GM23338 (cell line): Measurements from ENCODE around the gene OTP.
"Not testable (repeated sequence)": the region's sequence is repeated elsewhere in the genome, so short reads cannot be mapped to it uniquely, and the experiment has no call there.

Experiments
- CREB1 ChIP-seq: fragments of 250-450 bp; sonication (Bioruptor Pico); IDR thresholded peaks from 2 replicates; pipeline ENCODE4 v1.5.0; 2020; ENCODE audit warnings: low read depth, mild to moderate bottlenecking, moderate library complexity
- CTCF ChIP-seq, 2 experiments: fragments of 200-600 bp in 1 of 2; sonication (generic) in 1 of 2; conservative IDR thresholded peaks; 2 replicates each; pipeline versions ENCODE4 v1.5.1 to v1.6.1; 2016 to 2017; ENCODE audit warnings: antibody characterized with exemption in 2 of 2, low read depth in 2 of 2, mild to moderate bottlenecking in 2 of 2, moderate library complexity in 1 of 2
- EZH2 ChIP-seq: fragments of 200-600 bp; sonication (generic); IDR thresholded peaks from one replicate; pipeline ENCODE4 v1.8.0; 2017; ENCODE audit warnings: antibody characterized with exemption, mild to moderate bottlenecking, low read depth; ENCODE audit not compliant: unreplicated experiment
- EZH2phosphoT487 ChIP-seq: fragments of 200-600 bp; sonication (generic); IDR thresholded peaks from one replicate; pipeline ENCODE4 v1.8.1; 2018; ENCODE audit warnings: antibody characterized with exemption; ENCODE audit not compliant: unreplicated experiment
- JUNB ChIP-seq: IDR thresholded peaks from one replicate; pipeline ENCODE4 v1.6.1; 2016; ENCODE audit warnings: antibody characterized with exemption; ENCODE audit not compliant: unreplicated experiment
- NANOG ChIP-seq: IDR thresholded peaks from 2 replicates; pipeline ENCODE4 v1.6.1; 2016; ENCODE audit warnings: antibody characterized with exemption, borderline replicate concordance
- POLR2AphosphoS5 ChIP-seq: IDR thresholded peaks from 2 replicates; pipeline ENCODE4 v1.6.1; 2016; ENCODE audit warnings: antibody characterized with exemption, low read depth
- ZNF114 ChIP-seq: fragments of 250-450 bp; sonication (Bioruptor Pico); IDR thresholded peaks from 2 replicates; pipeline ENCODE4 v1.5.0; 2020; ENCODE audit warnings: mild to moderate bottlenecking, moderate library complexity
- TF ChIP-seq, protein P1 (sequence below): IDR thresholded peaks from one replicate; pipeline ENCODE4 v1.6.1; 2018; ENCODE audit warnings: antibody characterized with exemption; ENCODE audit not compliant: unreplicated experiment
- TF ChIP-seq, protein P2 (sequence below): IDR thresholded peaks from 2 replicates; pipeline ENCODE4 v1.6.1; 2016; ENCODE audit warnings: antibody characterized with exemption

DNA sequence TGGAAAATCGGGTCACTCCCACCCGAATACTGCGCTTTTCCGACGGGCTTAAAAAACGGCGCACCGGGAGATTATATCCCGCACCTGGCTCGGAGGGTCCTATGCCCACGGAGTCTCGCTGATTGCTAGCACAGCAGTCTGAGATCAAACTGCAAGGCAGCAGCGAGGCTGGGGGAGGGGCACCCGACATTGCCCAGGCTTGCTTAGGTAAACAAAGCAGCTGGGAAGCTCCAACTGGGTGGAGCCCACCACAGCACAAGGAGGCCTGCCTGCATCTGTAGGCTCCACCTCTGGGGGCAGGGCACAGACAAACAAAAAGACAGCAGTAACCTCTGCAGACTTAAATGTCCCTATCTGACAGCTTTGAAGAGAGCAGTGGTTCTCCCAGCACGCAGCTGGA lies 29.6 kb downstream of the OTP start:
- TF ChIP-seq, protein P1, sequence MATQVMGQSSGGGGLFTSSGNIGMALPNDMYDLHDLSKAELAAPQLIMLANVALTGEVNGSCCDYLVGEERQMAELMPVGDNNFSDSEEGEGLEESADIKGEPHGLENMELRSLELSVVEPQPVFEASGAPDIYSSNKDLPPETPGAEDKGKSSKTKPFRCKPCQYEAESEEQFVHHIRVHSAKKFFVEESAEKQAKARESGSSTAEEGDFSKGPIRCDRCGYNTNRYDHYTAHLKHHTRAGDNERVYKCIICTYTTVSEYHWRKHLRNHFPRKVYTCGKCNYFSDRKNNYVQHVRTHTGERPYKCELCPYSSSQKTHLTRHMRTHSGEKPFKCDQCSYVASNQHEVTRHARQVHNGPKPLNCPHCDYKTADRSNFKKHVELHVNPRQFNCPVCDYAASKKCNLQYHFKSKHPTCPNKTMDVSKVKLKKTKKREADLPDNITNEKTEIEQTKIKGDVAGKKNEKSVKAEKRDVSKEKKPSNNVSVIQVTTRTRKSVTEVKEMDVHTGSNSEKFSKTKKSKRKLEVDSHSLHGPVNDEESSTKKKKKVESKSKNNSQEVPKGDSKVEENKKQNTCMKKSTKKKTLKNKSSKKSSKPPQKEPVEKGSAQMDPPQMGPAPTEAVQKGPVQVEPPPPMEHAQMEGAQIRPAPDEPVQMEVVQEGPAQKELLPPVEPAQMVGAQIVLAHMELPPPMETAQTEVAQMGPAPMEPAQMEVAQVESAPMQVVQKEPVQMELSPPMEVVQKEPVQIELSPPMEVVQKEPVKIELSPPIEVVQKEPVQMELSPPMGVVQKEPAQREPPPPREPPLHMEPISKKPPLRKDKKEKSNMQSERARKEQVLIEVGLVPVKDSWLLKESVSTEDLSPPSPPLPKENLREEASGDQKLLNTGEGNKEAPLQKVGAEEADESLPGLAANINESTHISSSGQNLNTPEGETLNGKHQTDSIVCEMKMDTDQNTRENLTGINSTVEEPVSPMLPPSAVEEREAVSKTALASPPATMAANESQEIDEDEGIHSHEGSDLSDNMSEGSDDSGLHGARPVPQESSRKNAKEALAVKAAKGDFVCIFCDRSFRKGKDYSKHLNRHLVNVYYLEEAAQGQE = not testable (repeated sequence)
- not testable (repeated sequence) for TF ChIP-seq CTCF (conservative IDR thresholded peaks at IDR 0.05; ENCODE audit: low read depth in 2 of 2); EZH2; CREB1 (CRISPR knock-in tag); EZH2phosphoT487; POLR2AphosphoS5; ZNF114; NANOG; JUNB
- TF ChIP-seq, protein P2, sequence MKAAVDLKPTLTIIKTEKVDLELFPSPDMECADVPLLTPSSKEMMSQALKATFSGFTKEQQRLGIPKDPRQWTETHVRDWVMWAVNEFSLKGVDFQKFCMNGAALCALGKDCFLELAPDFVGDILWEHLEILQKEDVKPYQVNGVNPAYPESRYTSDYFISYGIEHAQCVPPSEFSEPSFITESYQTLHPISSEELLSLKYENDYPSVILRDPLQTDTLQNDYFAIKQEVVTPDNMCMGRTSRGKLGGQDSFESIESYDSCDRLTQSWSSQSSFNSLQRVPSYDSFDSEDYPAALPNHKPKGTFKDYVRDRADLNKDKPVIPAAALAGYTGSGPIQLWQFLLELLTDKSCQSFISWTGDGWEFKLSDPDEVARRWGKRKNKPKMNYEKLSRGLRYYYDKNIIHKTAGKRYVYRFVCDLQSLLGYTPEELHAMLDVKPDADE = not testable (repeated sequence)
